SKM-1 treated with dmso at 0.1 percent for 144 hours (cell line): ENCODE results near the gene TPM4.
"Not testable (repeated sequence)": the region's sequence is repeated elsewhere in the genome, so short reads cannot be mapped to it uniquely, and the experiment has no call there.

ENCODE experiments used
- DNase-seq: peaks from one replicate; lab custom pipeline; 2025; ENCODE audit not compliant: unreplicated experiment; lab: John Stamatoyannopoulos, UW

Gene TPM4

GRCh38 chr19:16070366-16070990 is 5.8 kb upstream of the TPM4 start:
- no peak for DNase-seq

GRCh38 chr19:16071072-16071691 is 5.1 kb upstream of the TPM4 start:
- DNase-seq: no peak

GRCh38 chr19:16073481-16073880 is 2.8 kb upstream of the TPM4 start:
- DNase-seq: no peak

- DNase-seq: no peak
Measured at GRCh38 chr19:16073988-16074387, 2.3 kb upstream of the TPM4 start.

GRCh38 chr19:16074488-16075365 is 1.6 kb upstream of the TPM4 start:
- no peak for DNase-seq

- DNase-seq: no peak
Measured at GRCh38 chr19:16075430-16076153, 703 bp upstream of the TPM4 start.

- DNase-seq: no peak
Measured at GRCh38 chr19:16076958-16077611, 790 bp downstream of the TPM4 start.

GRCh38 chr19:16077984-16078758 is 1.9 kb downstream of the TPM4 start:
- no peak for DNase-seq

GRCh38 chr19:16078759-16079707 is 2.7 kb downstream of the TPM4 start:
- DNase-seq: peak; percentile 75

- no peak for DNase-seq
Measured at GRCh38 chr19:16084067-16084685, 7.9 kb downstream of the TPM4 start.

- peak; percentile 64 for DNase-seq
Measured at GRCh38 chr19:16085115-16085514, 8.8 kb downstream of the TPM4 start.

GRCh38 chr19:16087404-16087803 is 11.1 kb downstream of the TPM4 start:
- DNase-seq: not testable (repeated sequence)

- no peak for DNase-seq
Measured at GRCh38 chr19:16087940-16088339, 11.6 kb downstream of the TPM4 start.

GRCh38 chr19:16088351-16089009 is 12.2 kb downstream of the TPM4 start:
- DNase-seq: no peak

- DNase-seq: no peak
Measured at GRCh38 chr19:16089010-16089846, 12.9 kb downstream of the TPM4 start.

GRCh38 chr19:16091546-16092475 is 15.5 kb downstream of the TPM4 start:
- DNase-seq: no peak
